HepG2 (cell line): ENCODE measurements around the gene H2AZ1. TPM values are rescaled to one million over a fixed set of nuclear protein-coding genes. Genes with fewer than 3 reads are reported as not detected.
A peak's percentile ranks its signal among the peaks of the same experiment; 100 is the strongest.

Experiments
- ARHGAP35 ChIP-seq: sonication (generic); formaldehyde crosslinking; IDR thresholded peaks from 2 replicates; pipeline ENCODE4 v1.9.0; 2022; ENCODE audit warnings: mild to moderate bottlenecking, inconsistent platforms, moderate library complexity, missing genetic modification reagents, borderline replicate concordance
- ARID3A ChIP-seq: IDR thresholded peaks from 2 replicates; pipeline ENCODE4 v1.6.1; 2012; ENCODE audit warnings: low read depth, low read length, improper control_type of control experiment
- DNMT3B ChIP-seq: conservative IDR thresholded peaks from 2 replicates; pipeline ENCODE4 v1.6.1; 2016; ENCODE audit warnings: missing biosample characterization, control low read depth
- FOXK2 ChIP-seq: fragments of 450-650 bp; IDR thresholded peaks from 2 replicates; pipeline ENCODE4 v1.6.1; 2016
- ISL2 ChIP-seq: sonication (generic); formaldehyde crosslinking; IDR thresholded peaks from 2 replicates; pipeline ENCODE4 v1.5.0; 2020; ENCODE audit warnings: missing genetic modification reagents
- RAD51 ChIP-seq: fragments of 450-650 bp; IDR thresholded peaks from 2 replicates; pipeline ENCODE4 v1.6.1; 2016; ENCODE audit warnings: borderline replicate concordance
- TARDBP ChIP-seq: sonication (generic); formaldehyde crosslinking; IDR thresholded peaks from 2 replicates; pipeline ENCODE4 v1.8.0; 2022; ENCODE audit warnings: mild to moderate bottlenecking, missing genetic modification reagents
- ZFP36 ChIP-seq: fragments of 150-350 bp; IDR thresholded peaks from 2 replicates; pipeline ENCODE4 v1.6.1; 2018; ENCODE audit warnings: borderline replicate concordance, low read length, low read depth; ENCODE audit not compliant: partially characterized antibody
- ZFP37 ChIP-seq: sonication (generic); formaldehyde crosslinking; IDR thresholded peaks from 2 replicates; pipeline ENCODE4 v1.4.0; 2020; ENCODE audit warnings: missing genetic modification reagents, borderline replicate concordance
- ZGPAT ChIP-seq: IDR thresholded peaks from 2 replicates; pipeline ENCODE4 v1.6.1; 2016; ENCODE audit warnings: mild to moderate bottlenecking
- ZNF451 ChIP-seq: sonication (generic); formaldehyde crosslinking; IDR thresholded peaks from 2 replicates; pipeline ENCODE4 v1.5.0; 2020; ENCODE audit warnings: mild to moderate bottlenecking, missing genetic modification reagents
- ZNF720 ChIP-seq: sonication (generic); formaldehyde crosslinking; IDR thresholded peaks from 2 replicates; pipeline ENCODE4 v1.4.0; 2020; ENCODE audit warnings: missing genetic modification reagents
- ZNF770 ChIP-seq: sonication (generic); formaldehyde crosslinking; IDR thresholded peaks from 2 replicates; pipeline ENCODE4 v1.5.0; 2020; ENCODE audit warnings: mild to moderate bottlenecking, missing genetic modification reagents
- ZSCAN22 ChIP-seq: sonication (generic); formaldehyde crosslinking; IDR thresholded peaks from 2 replicates; pipeline ENCODE4 v1.4.0; 2020; ENCODE audit warnings: mild to moderate bottlenecking, missing genetic modification reagents
- ZSCAN29 ChIP-seq: sonication (generic); formaldehyde crosslinking; conservative IDR thresholded peaks from 2 replicates; pipeline ENCODE4 v1.4.0; 2020; ENCODE audit warnings: mild to moderate bottlenecking, missing genetic modification reagents
- polyA plus RNA-seq, 8 experiments: library from polyadenylated mRNA; depleted of rRNA in 3 of 8; stranded (reverse) in 7 of 8; unstranded in 1 of 8; fragments of >200 nt; fragmentation: Illumina TruSeq in 4 of 8; extraction: Trizol in 4 of 8; gene quantifications; 2 replicates each; pipeline versions ENCODE4 v1.2.1 to v1.2.3, GENCODE V29; 2011 to 2016; ENCODE audit warnings: low read depth in 4 of 8, missing spikeins in 1 of 8, mixed read lengths in 1 of 8; ENCODE audit not compliant: insufficient read depth in 1 of 8
- total RNA-seq, 5 experiments: library from RNA; depleted of rRNA; stranded (reverse); fragments of >200 nt; fragmentation: Illumina TruSeq; extraction: Trizol; gene quantifications; 2 replicates each; pipeline ENCODE4 v1.2.3, GENCODE V29; 2016; ENCODE audit warnings: low read depth in 1 of 5
- TF ChIP-seq, protein P1 (sequence below): sonication (generic); formaldehyde crosslinking; IDR thresholded peaks from 2 replicates; pipeline ENCODE4 v1.9.0; 2021; ENCODE audit warnings: missing genetic modification reagents, borderline replicate concordance
- TF ChIP-seq, protein P2 (sequence below): sonication (generic); formaldehyde crosslinking; conservative IDR thresholded peaks from 2 replicates; pipeline ENCODE4 v1.5.0; 2020; ENCODE audit warnings: missing genetic modification reagents
- TF ChIP-seq, protein P3 (sequence below): sonication (generic); formaldehyde crosslinking; IDR thresholded peaks from 2 replicates; pipeline ENCODE4 v1.8.1; 2023; ENCODE audit warnings: mild to moderate bottlenecking, missing genetic modification reagents

Gene H2AZ1
- total and polyA plus RNA-seq, 2 of the 13 experiments (the other 11 are each of a cell fraction or from before 2014, with no cell fraction given): 301 to 574 TPM

DNA sequence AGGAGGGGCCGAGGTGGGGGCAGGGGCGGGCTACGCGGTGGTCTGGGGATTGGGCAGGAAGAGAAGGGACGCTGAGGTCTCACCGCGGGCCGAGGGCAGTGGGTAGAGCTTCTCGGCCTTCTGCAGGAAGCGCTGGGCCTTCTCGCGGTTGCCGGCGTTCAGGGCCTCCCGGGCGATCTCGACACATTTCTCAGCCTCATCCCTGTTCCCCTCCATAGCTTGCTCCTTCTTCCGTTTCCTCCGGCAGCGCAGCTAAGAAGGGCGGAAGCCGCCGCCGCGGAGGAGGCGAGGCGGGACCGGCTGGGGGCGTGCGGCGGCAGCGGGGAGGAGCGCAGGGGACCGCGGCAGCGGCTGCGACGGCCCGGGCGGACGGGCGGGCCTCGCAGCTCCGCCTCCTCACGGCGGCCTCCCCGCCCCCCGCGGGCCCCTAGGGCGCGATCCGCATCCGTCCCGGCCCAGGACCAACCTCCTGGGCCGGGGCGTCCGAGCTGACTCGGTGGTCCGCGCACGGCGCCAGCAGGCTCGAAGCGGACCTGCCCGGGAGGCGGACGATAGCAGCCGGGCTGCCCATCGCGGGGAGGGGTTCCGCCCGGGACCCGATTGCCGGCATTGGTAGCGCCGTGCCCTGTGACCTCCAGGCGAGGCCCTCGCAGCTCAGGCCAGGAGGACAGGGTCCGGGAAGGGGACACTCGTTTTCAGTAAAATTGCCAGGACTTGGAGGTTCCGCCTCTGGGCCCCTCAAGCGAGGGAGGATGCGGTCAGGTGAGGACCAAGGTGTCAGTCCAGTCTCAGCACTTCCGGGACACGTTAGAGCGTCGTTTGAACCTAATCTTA lies 3.5 kb downstream of the H2AZ1 start, which contains the start of gene DNAJB14 (continued):
- TF ChIP-seq, protein P1, sequence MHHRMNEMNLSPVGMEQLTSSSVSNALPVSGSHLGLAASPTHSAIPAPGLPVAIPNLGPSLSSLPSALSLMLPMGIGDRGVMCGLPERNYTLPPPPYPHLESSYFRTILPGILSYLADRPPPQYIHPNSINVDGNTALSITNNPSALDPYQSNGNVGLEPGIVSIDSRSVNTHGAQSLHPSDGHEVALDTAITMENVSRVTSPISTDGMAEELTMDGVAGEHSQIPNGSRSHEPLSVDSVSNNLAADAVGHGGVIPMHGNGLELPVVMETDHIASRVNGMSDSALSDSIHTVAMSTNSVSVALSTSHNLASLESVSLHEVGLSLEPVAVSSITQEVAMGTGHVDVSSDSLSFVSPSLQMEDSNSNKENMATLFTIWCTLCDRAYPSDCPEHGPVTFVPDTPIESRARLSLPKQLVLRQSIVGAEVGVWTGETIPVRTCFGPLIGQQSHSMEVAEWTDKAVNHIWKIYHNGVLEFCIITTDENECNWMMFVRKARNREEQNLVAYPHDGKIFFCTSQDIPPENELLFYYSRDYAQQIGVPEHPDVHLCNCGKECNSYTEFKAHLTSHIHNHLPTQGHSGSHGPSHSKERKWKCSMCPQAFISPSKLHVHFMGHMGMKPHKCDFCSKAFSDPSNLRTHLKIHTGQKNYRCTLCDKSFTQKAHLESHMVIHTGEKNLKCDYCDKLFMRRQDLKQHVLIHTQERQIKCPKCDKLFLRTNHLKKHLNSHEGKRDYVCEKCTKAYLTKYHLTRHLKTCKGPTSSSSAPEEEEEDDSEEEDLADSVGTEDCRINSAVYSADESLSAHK (CRISPR knock-in tag): no peak
- TF ChIP-seq ISL2 (CRISPR knock-in tag): no peak
- TF ChIP-seq, protein P2, sequence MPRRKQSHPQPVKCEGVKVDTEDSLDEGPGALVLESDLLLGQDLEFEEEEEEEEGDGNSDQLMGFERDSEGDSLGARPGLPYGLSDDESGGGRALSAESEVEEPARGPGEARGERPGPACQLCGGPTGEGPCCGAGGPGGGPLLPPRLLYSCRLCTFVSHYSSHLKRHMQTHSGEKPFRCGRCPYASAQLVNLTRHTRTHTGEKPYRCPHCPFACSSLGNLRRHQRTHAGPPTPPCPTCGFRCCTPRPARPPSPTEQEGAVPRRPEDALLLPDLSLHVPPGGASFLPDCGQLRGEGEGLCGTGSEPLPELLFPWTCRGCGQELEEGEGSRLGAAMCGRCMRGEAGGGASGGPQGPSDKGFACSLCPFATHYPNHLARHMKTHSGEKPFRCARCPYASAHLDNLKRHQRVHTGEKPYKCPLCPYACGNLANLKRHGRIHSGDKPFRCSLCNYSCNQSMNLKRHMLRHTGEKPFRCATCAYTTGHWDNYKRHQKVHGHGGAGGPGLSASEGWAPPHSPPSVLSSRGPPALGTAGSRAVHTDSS (CRISPR knock-in tag): no peak
- TF ChIP-seq ZNF770 (CRISPR knock-in tag): peak; percentile 76
- TF ChIP-seq DNMT3B: no peak
- 0 out of 2 replicates have a peak, but pooled peaks have one; percentile 20 for TF ChIP-seq ZNF451 (CRISPR knock-in tag)
- no peak for TF ChIP-seq RAD51
- TF ChIP-seq TARDBP (CRISPR knock-in tag): peak; percentile 71
- TF ChIP-seq ZSCAN22 (CRISPR knock-in tag): no peak
- no peak for TF ChIP-seq ZFP36
- TF ChIP-seq ARHGAP35: no peak
- TF ChIP-seq, protein P3, sequence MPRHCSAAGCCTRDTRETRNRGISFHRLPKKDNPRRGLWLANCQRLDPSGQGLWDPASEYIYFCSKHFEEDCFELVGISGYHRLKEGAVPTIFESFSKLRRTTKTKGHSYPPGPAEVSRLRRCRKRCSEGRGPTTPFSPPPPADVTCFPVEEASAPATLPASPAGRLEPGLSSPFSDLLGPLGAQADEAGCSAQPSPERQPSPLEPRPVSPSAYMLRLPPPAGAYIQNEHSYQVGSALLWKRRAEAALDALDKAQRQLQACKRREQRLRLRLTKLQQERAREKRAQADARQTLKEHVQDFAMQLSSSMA (CRISPR knock-in tag): no peak
- no peak for TF ChIP-seq ZNF720 (CRISPR knock-in tag)
- TF ChIP-seq ZSCAN29 (CRISPR knock-in tag): no peak
- no peak for TF ChIP-seq ARID3A
- no peak for TF ChIP-seq ZFP37 (CRISPR knock-in tag)
- TF ChIP-seq ZGPAT (CRISPR knock-in tag): no peak
- TF ChIP-seq FOXK2: no peak
